ENCODE measurements around the gene RASL10B.

The RASL10B gene

DNA sequence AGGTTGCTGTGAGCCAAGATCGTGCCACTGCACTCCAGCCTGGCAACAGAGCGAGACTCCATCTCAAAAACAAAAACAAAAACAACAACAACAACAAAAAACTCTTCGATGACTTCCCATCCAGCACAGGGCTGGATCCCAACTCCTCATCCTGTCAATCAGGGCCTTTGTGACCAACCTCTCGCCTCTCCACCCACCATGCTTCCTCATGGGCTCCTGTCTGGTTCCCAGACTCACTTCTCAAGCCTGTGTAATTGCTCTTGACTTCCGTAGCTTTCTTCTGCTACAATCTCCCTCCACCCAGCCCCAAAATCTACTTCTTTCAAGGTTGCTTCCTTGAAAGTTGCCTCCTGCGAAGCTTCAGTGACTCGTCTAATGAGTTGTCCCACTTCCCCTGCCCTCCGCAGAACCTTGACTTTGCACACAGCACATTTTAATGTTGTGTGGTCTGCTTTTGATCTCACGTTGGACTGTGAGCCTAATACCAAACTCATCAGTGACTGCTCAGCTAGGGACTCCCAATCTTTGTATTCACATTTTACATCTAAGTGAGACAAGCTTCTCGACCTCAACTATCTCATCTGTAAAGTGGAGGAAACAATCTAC, 936 bp upstream of the RASL10B start:
- no peak overlapping the region for H3K4me2 ChIP-seq (ENCODE audit: low read depth, low read length, poor library complexity, severe bottlenecking)
- no peaks in the 10 kb centered on the region for H3K9me2 ChIP-seq (replicated peaks; ENCODE audit: low read depth, low read length)
- no peaks in the 10 kb centered on the region for H3K79me2 ChIP-seq (ENCODE audit: insufficient read depth, low read length)
- TF ChIP-seq, protein P1, sequence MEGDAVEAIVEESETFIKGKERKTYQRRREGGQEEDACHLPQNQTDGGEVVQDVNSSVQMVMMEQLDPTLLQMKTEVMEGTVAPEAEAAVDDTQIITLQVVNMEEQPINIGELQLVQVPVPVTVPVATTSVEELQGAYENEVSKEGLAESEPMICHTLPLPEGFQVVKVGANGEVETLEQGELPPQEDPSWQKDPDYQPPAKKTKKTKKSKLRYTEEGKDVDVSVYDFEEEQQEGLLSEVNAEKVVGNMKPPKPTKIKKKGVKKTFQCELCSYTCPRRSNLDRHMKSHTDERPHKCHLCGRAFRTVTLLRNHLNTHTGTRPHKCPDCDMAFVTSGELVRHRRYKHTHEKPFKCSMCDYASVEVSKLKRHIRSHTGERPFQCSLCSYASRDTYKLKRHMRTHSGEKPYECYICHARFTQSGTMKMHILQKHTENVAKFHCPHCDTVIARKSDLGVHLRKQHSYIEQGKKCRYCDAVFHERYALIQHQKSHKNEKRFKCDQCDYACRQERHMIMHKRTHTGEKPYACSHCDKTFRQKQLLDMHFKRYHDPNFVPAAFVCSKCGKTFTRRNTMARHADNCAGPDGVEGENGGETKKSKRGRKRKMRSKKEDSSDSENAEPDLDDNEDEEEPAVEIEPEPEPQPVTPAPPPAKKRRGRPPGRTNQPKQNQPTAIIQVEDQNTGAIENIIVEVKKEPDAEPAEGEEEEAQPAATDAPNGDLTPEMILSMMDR (conservative IDR thresholded peaks at IDR 0.05; ENCODE audit: low read length), result no peak
- no peak for TF ChIP-seq EZH2phosphoT487 (IDR thresholded peaks at IDR 0.05; ENCODE audit: borderline replicate concordance)
- H3K4me3 ChIP-seq (ENCODE audit: low read length, poor library complexity, severe bottlenecking), result no peak overlapping the region
- no peaks in the 10 kb centered on the region for H3K9me3 ChIP-seq (ENCODE audit: insufficient read depth, low read depth, low read length)
- H2AFZ ChIP-seq (ENCODE audit: low read length), result no peak overlapping the region
- H3K36me3 ChIP-seq (ENCODE audit: insufficient read depth, low read length), result peaks cover 2% of the 10 kb centered on the region; the same call in 1 of the 2 replicates
- H3K4me1 ChIP-seq (ENCODE audit: insufficient read depth, low read length, poor library complexity, severe bottlenecking), result no peaks in the 10 kb centered on the region
- H3K9ac ChIP-seq (ENCODE audit: low read depth, low read length, poor library complexity, severe bottlenecking), result no peak overlapping the region
- H3F3A ChIP-seq (ENCODE audit: low read depth), result no peaks in the 10 kb centered on the region
- no peaks in the 10 kb centered on the region for H4K20me1 ChIP-seq (ENCODE audit: insufficient read depth, low read length, poor library complexity, severe bottlenecking)
- no peaks in the 10 kb centered on the region for H3K27me3 ChIP-seq (ENCODE audit: insufficient read depth, low read length, poor library complexity, severe bottlenecking)

DNA sequence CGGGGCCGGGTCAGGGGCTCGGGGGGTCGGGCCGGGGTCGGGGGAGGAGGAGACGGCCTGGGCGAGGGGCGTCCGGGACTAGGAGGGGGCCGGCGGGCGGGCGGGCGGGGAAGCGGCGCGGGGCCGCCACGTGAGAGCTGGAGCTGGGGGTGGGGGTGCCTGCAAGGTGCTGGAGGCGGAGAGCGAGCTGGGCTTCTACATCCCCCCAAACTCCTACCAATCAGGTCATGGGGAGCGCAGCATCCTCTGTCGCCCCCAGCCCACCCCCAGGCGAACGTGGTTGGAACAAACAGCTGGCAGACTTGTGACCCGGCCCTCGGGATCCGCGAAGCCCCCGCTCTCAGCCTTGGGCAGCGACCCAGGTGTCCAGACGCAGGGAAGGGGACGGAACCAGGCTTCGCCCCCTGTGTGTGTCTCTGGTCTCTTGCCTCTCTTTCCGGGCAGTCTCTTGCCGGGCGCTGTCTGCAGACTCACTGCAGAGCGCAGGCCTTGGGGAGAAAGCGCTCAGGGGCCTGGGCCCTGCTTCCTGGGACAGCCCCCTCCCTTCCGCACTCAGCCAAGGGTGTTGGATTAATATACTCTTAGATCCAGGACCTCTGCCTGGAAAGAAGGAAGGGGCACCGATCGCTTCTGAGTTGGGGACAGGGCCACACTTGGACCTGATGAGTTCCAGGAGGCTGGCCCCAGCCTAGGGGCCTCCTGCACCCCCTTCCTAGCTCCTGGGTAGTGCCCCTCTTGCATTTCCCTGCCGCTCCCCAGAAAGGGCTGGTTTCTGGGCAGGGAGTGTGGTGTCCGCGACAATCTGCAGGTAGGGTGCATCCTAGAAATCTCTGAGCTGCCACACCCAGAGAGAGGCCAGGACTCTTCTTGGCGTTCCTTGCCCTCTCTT, 722 bp downstream of the RASL10B start:
- no peak overlapping the region for H3K9ac ChIP-seq (ENCODE audit: low read depth, low read length, poor library complexity, severe bottlenecking)
- no peaks in the 10 kb centered on the region for H3K9me2 ChIP-seq (replicated peaks; ENCODE audit: low read depth, low read length)
- TF ChIP-seq, protein P1 (conservative IDR thresholded peaks at IDR 0.05; ENCODE audit: low read length), result no peak
- no peak for TF ChIP-seq EZH2phosphoT487 (IDR thresholded peaks at IDR 0.05; ENCODE audit: borderline replicate concordance)
- H3F3A ChIP-seq (ENCODE audit: low read depth), result no peaks in the 10 kb centered on the region
- no peaks in the 10 kb centered on the region for H3K27me3 ChIP-seq (ENCODE audit: insufficient read depth, low read length, poor library complexity, severe bottlenecking)
- no peak overlapping the region for H2AFZ ChIP-seq (ENCODE audit: low read length)
- no peaks in the 10 kb centered on the region for H3K4me1 ChIP-seq (ENCODE audit: insufficient read depth, low read length, poor library complexity, severe bottlenecking)
- no peaks in the 10 kb centered on the region for H4K20me1 ChIP-seq (ENCODE audit: insufficient read depth, low read length, poor library complexity, severe bottlenecking)
- no peaks in the 10 kb centered on the region for H3K36me3 ChIP-seq (ENCODE audit: insufficient read depth, low read length)
- no peaks in the 10 kb centered on the region for H3K79me2 ChIP-seq (ENCODE audit: insufficient read depth, low read length)
- no peaks in the 10 kb centered on the region for H3K9me3 ChIP-seq (ENCODE audit: insufficient read depth, low read depth, low read length)
- peak overlapping the region; percentile 67 for H3K4me3 ChIP-seq (ENCODE audit: low read length, poor library complexity, severe bottlenecking)
- H3K4me2 ChIP-seq (ENCODE audit: low read depth, low read length, poor library complexity, severe bottlenecking), result no peak overlapping the region

GRCh38 chr17:35732806-35733136, 1.3 kb downstream of the RASL10B start:
- H3K27me3 ChIP-seq (ENCODE audit: insufficient read depth, low read length, poor library complexity, severe bottlenecking), result no peaks in the 10 kb centered on the region
- no peak overlapping the region for H3K9ac ChIP-seq (ENCODE audit: low read depth, low read length, poor library complexity, severe bottlenecking)
- no peaks in the 10 kb centered on the region for H3K36me3 ChIP-seq (ENCODE audit: insufficient read depth, low read length)
- H3K9me3 ChIP-seq (ENCODE audit: insufficient read depth, low read depth, low read length), result no peaks in the 10 kb centered on the region
- H3K4me2 ChIP-seq (ENCODE audit: low read depth, low read length, poor library complexity, severe bottlenecking), result no peak overlapping the region
- H3F3A ChIP-seq (ENCODE audit: low read depth), result no peaks in the 10 kb centered on the region
- H3K79me2 ChIP-seq (ENCODE audit: insufficient read depth, low read length), result no peaks in the 10 kb centered on the region
- H3K4me1 ChIP-seq (ENCODE audit: insufficient read depth, low read length, poor library complexity, severe bottlenecking), result no peaks in the 10 kb centered on the region
- TF ChIP-seq EZH2phosphoT487 (IDR thresholded peaks at IDR 0.05; ENCODE audit: borderline replicate concordance), result no peak
- H4K20me1 ChIP-seq (ENCODE audit: insufficient read depth, low read length, poor library complexity, severe bottlenecking), result no peaks in the 10 kb centered on the region
- no peak overlapping the region for H2AFZ ChIP-seq (ENCODE audit: low read length)
- H3K4me3 ChIP-seq (ENCODE audit: low read length, poor library complexity, severe bottlenecking), result no peak overlapping the region
- no peaks in the 10 kb centered on the region for H3K9me2 ChIP-seq (replicated peaks; ENCODE audit: low read depth, low read length)
